ENCODE results near the gene EN1. TPM values are rescaled to one million over a fixed set of nuclear protein-coding genes. Genes with fewer than 3 reads are reported as not detected.

The EN1 gene
- total RNA-seq, 1 donor from 2014 or later: not detected

DNA sequence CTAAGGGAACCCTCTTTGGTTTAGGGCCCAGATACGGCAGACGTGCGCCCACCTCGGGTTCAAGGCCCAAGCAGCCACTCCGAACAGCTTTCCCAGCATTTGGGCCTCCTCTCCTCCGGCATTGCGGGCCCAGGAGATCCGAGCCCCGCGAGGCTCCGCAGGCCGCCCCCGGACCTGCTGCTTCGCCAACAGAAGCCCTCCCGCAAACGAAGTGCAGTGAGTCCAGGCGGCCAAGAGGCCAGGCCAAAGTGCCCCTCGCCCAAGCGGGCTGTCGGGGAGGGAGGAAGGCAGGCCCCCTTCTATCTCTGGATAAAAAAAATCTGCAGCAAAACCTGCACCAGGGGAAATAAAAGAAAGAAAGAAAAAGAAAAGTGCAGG is 6.0 kb downstream of the EN1 start:
- Histone ChIP-seq H3K36me3 (no peaks in the 10 kb centered on the region), H3K27me3 (peaks cover 18% of the 10 kb centered on the region), H3K27ac (no peak overlapping the region), H3K9me3 (no peaks in the 10 kb centered on the region), H3K4me1 (peaks cover 19% of the 10 kb centered on the region), H3K4me3 (no peak overlapping the region)
- intact Hi-C loops (cut with DNase I): no loop called here
- DNase-seq (ENCODE audit: extremely low spot score in 2 of 2): no peak
- TF ChIP-seq POLR2AphosphoS5 (IDR thresholded peaks at IDR 0.05; ENCODE audit: insufficient read depth in 1 of 2, low read depth in 1 of 2): no peak
- no peak for TF ChIP-seq POLR2A (IDR thresholded peaks at IDR 0.05)
- TF ChIP-seq, protein P1, sequence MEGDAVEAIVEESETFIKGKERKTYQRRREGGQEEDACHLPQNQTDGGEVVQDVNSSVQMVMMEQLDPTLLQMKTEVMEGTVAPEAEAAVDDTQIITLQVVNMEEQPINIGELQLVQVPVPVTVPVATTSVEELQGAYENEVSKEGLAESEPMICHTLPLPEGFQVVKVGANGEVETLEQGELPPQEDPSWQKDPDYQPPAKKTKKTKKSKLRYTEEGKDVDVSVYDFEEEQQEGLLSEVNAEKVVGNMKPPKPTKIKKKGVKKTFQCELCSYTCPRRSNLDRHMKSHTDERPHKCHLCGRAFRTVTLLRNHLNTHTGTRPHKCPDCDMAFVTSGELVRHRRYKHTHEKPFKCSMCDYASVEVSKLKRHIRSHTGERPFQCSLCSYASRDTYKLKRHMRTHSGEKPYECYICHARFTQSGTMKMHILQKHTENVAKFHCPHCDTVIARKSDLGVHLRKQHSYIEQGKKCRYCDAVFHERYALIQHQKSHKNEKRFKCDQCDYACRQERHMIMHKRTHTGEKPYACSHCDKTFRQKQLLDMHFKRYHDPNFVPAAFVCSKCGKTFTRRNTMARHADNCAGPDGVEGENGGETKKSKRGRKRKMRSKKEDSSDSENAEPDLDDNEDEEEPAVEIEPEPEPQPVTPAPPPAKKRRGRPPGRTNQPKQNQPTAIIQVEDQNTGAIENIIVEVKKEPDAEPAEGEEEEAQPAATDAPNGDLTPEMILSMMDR (IDR thresholded peaks at IDR 0.05): no peak

DNA sequence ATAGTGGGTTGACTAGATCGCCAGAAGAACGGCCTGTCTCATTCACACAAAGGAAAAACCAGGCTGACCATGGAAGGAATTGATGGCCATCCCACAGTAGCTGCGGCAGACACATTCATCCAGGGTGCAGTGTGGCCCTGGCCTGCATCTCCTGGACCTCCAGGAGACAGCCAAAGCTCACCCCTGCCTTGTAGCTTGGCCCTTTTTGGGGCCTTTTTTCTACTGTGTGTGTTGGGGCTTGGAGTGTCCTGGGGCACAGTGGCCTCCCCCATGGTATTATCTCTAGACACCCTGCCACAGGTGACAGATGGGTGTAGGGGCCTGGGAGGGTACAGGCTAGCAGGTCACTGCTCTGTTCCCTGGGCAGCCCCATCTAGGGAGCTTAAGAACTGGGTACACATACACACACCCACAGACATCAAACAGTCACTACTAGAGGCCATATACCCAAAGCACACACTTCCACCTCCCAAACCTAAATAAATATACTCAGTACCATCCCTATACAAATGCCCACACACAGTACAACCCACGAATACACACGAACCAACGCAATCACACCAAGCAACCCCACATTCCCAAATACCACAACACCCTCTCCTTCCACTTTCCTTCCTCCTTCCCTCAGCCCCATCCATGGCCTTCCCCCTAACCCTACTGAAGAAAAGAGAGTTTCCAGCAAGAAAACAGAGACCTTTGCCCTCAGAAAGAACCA is 8.6 kb downstream of the EN1 start:
- peaks cover 20% of the 10 kb centered on the region for H3K27me3 ChIP-seq
- peaks cover 37% of the 10 kb centered on the region for H3K4me1 ChIP-seq
- no peak overlapping the region for H3K4me3 ChIP-seq
- no peaks in the 10 kb centered on the region for H3K36me3 ChIP-seq
- no peak for DNase-seq (ENCODE audit: extremely low spot score in 2 of 2)
- intact Hi-C loops (cut with DNase I): no loop called here
- TF ChIP-seq, protein P1 (IDR thresholded peaks at IDR 0.05): no peak
- TF ChIP-seq POLR2A (IDR thresholded peaks at IDR 0.05) (no peak), POLR2AphosphoS5 (IDR thresholded peaks at IDR 0.05; ENCODE audit: insufficient read depth in 1 of 2, low read depth in 1 of 2) (no peak)
- no peaks in the 10 kb centered on the region for H3K9me3 ChIP-seq
- H3K27ac ChIP-seq: no peak overlapping the region

DNA sequence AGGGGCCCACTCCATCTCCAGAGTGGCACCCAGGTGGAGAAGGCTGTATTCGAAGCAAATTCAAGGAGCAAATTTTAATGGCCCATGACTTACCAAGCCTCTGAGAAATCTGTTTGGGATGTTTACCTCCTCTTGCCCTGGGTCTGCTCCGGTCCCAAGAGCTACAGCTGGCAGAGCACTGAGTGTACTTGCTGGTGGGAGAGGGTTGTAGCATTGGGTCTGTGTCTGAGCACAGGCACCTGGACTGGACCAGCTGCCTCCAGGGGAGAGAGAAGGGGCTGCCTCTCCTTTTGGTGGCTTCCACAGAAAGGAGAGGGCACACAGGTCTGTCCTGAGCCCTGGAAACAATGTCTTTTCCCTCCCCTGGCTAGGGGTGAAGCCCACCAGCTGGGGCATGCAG is 9.8 kb downstream of the EN1 start:
- TF ChIP-seq POLR2A (IDR thresholded peaks at IDR 0.05) (no peak), POLR2AphosphoS5 (IDR thresholded peaks at IDR 0.05; ENCODE audit: insufficient read depth in 1 of 2, low read depth in 1 of 2) (no peak)
- TF ChIP-seq, protein P1 (IDR thresholded peaks at IDR 0.05): no peak
- Histone ChIP-seq H3K36me3 (no peaks in the 10 kb centered on the region), H3K9me3 (no peaks in the 10 kb centered on the region), H3K4me3 (no peak overlapping the region), H3K4me1 (peaks cover 29% of the 10 kb centered on the region), H3K27me3 (peaks cover 13% of the 10 kb centered on the region), H3K27ac (no peak overlapping the region)
- no peak for DNase-seq (ENCODE audit: extremely low spot score in 2 of 2)
- intact Hi-C loops (cut with DNase I): no loop called here

DNA sequence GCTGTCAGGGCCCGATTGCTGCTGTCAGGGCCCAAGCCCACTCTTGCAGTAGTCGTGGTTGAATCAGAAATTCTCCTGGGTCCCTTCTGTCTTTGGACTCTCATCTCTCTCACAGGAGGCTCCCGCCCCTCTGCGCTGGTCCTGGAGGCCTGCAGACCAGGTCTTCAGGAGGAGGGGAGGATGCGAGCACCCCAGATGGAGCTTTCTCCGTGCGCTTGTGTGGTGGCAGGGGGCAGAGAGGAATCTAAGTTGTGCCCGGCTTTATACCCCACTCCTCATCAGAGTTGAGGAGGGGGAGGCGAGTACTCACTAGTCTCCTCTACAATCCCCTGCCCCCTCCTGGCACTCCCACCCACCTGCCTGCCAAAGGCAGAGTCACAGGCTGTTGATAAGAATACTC is 10.4 kb downstream of the EN1 start:
- DNase-seq (ENCODE audit: extremely low spot score in 2 of 2): no peak
- Histone ChIP-seq H3K4me1 (peaks cover 23% of the 10 kb centered on the region), H3K27ac (no peak overlapping the region), H3K4me3 (no peak overlapping the region), H3K27me3 (peaks cover 13% of the 10 kb centered on the region), H3K36me3 (no peaks in the 10 kb centered on the region), H3K9me3 (no peaks in the 10 kb centered on the region)
- intact Hi-C loops (cut with DNase I): no loop called here
- TF ChIP-seq, protein P1 (IDR thresholded peaks at IDR 0.05): no peak
- TF ChIP-seq POLR2A (IDR thresholded peaks at IDR 0.05) (no peak), POLR2AphosphoS5 (IDR thresholded peaks at IDR 0.05; ENCODE audit: insufficient read depth in 1 of 2, low read depth in 1 of 2) (no peak)

DNA sequence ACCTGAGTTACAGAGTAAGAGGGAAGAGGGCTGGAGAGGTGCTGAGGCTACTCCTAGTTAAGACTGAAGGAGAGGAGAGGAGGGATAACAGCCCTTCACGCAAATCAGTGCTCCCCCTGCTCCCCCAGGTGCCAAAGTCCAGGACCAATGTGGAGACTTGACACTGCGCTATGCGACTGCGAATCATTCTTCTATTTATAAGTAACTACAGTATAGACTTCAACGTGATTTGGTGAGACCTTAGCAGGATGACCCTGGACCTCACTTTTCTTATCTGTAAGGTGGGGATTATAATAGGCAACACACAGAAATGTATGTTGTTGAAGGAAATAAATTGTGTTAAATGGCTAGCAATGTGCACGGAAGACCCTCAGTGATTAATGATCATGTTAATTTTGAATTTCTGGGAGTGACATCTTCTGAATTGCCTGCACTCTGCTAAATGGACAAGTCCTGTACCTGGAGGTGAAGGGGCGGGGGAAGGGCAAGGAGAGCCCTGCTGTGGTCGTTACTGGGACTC is 11.0 kb downstream of the EN1 start:
- TF ChIP-seq POLR2A (IDR thresholded peaks at IDR 0.05) (no peak), POLR2AphosphoS5 (IDR thresholded peaks at IDR 0.05; ENCODE audit: insufficient read depth in 1 of 2, low read depth in 1 of 2) (no peak)
- TF ChIP-seq, protein P1 (IDR thresholded peaks at IDR 0.05): no peak
- Histone ChIP-seq H3K4me3 (peak overlapping the region in 1 of 2 donors; percentile 39), H3K27me3 (peaks cover 13% of the 10 kb centered on the region)

More for the DNA sequence above, 11.0 kb downstream of the EN1 start:
- H3K36me3 ChIP-seq: no peaks in the 10 kb centered on the region
- no peak for DNase-seq (ENCODE audit: extremely low spot score in 2 of 2)
- H3K4me1 ChIP-seq: peaks cover 18% of the 10 kb centered on the region
- no peaks in the 10 kb centered on the region for H3K9me3 ChIP-seq
- no peak overlapping the region for H3K27ac ChIP-seq
- intact Hi-C loops (cut with DNase I): no loop called here

All from vagina (tissue), 2 donors.